ENCODE data around the gene RGS14. TPM values are rescaled to one million over a fixed set of nuclear protein-coding genes. Genes with fewer than 3 reads are reported as not detected.

The RGS14 gene
- total RNA-seq, 2 experiments from 2014 or later, result 42.8 to 43.5 TPM

DNA sequence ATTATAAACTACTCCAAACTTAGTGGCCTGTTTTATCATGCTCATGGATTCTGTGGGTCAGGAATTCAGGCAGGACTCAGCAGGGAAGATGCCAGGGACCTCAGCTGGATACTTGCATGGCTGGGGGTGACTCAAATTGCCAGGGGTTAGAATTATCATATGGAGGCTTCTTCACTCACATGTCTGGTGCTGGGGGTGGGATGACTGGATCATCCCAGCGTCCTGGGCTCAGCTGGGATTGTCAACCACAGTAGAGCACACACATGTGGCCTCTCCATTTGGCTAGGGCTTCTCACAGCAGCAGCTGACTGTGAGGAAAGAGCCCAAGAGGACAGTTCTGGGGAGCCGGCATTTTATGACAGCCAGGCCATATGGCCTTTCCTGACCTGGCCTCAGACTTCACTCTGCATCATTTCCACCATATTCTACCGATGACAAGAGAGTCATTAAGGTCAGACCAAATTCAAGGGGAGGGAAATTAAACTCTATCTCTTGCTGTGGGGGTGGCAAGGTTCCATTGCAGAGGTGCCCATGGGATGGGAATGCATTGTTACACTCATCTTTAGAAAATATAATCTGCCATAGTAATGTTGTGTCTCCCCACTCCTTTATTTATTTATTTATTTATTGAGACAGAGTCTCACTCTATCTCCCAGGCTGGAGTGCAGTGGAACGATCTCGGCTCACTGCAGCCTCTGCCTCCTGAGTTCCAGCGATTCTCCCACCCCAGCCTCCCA is 63.5 kb downstream of the RGS14 start:
- ChIA-PET POLR2A (no interaction called here), CTCF (interaction anchor here (1.1 to 14.3 kb wide), 3 partner anchors 18 to 111 kb away, joined by 3 to 145 read pairs (median 4); partner anchors contain the start of gene PFN3)

Other genes starting within 250 kb of the RGS14 start
- 10 to 100 TPM; 78.6 to 80.4 TPM for gene NSD1, start 224.2 kb upstream of the RGS14 start, total RNA-seq
- gene RAB24, start 54.2 kb upstream of the RGS14 start, total RNA-seq, result 10 to 100 TPM; 33.5 TPM
- gene PRELID1, start 54.1 kb upstream of the RGS14 start, total RNA-seq, result 100 to 1,000 TPM; 360 to 372 TPM
- 10 to 100 TPM; 11.0 to 11.8 TPM for gene MXD3, start 46.0 kb upstream of the RGS14 start, total RNA-seq
- 100 to 1,000 TPM; 110 to 117 TPM for gene LMAN2, start 6.3 kb upstream of the RGS14 start, total RNA-seq
- not detected for gene SLC34A1, start 26.5 kb downstream of the RGS14 start, total RNA-seq
- gene PFN3, start 42.7 kb downstream of the RGS14 start, total RNA-seq, result not detected
- gene F12, start 51.6 kb downstream of the RGS14 start, total RNA-seq, result 10 to 100 TPM; 12.0 to 12.7 TPM
- gene GRK6, start 68.8 kb downstream of the RGS14 start, total RNA-seq, result 100 to 1,000 TPM; 179 to 180 TPM
- 10 to 100 TPM; 18.7 to 20.1 TPM for gene PRR7, start 88.9 kb downstream of the RGS14 start, total RNA-seq
- gene DBN1, start 115.7 kb downstream of the RGS14 start, total RNA-seq, result 100 to 1,000 TPM; 102 to 104 TPM
- 10 to 100 TPM; 50.0 to 51.5 TPM for gene PDLIM7, start 139.7 kb downstream of the RGS14 start, total RNA-seq
- gene DOK3, start 151.9 kb downstream of the RGS14 start, total RNA-seq, result 1 to 10 TPM; 9.8 TPM
- 100 to 1,000 TPM; 204 to 212 TPM for gene DDX41, start 159.0 kb downstream of the RGS14 start, total RNA-seq
- 10 to 100 TPM; 58.7 to 59.3 TPM for gene FAM193B, start 196.6 kb downstream of the RGS14 start, total RNA-seq
- 100 to 1,000 TPM; 136 to 137 TPM for gene TMED9, start 234.3 kb downstream of the RGS14 start, total RNA-seq
- 10 to 100 TPM; 20.7 to 22.7 TPM for gene B4GALT7, start 242.2 kb downstream of the RGS14 start, total RNA-seq